DMS79 (cell line): Measurements from ENCODE around the gene BMP7.

Experiments used
- DNase-seq: peaks from one replicate; lab custom pipeline; 2025; lab: John Stamatoyannopoulos, UW

The BMP7 gene

DNA sequence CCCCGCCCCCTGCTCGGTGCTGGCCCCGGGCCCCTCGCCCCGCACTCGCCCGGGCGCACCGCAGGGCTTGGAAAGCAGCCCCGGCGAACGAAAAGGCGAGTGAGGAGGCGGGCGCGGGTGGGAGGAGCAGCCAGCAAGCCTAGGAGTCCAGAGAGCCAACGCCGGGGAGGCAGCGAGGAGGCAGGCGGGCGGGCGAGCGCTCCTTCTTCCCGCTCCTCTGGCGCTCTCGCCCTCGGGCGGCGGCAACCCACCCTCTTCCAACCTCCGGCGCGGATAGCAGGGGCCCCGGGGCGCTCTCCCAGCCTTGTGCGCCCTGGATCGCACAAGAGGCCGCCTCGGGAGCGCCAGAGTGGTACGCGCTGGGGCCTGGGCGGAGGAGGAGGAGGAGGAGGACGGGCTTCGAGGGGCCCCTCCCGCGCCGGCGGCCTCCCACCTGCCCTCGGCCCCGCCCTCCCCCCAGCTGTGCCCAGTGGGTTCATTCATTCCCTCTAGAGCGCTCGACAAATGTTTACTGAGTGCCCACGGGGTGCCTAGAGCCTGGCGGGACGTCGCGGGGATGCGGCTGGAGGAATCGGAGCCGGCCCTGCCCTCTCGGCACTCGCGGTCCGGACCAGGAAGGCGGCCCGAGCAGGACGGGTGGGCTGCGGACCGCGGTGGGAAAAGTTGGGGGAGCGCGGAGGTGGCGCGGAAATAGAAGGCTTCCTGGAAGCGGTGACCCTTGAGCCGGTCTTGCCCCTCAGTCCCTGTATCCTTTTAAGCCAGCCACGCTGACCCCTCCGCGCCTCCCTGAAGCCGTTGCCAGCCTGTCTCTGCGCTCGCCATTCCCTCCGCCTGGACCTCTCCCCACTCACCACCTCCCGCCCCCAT is at the start of gene BMP7:
Gene BMP7, minus strand, starts transcription at position 351 of the 867 bp plus-strand sequence. CDS start 519 bp downstream, outside the sequence.
- DNase-seq: peak; percentile 53

DNA sequence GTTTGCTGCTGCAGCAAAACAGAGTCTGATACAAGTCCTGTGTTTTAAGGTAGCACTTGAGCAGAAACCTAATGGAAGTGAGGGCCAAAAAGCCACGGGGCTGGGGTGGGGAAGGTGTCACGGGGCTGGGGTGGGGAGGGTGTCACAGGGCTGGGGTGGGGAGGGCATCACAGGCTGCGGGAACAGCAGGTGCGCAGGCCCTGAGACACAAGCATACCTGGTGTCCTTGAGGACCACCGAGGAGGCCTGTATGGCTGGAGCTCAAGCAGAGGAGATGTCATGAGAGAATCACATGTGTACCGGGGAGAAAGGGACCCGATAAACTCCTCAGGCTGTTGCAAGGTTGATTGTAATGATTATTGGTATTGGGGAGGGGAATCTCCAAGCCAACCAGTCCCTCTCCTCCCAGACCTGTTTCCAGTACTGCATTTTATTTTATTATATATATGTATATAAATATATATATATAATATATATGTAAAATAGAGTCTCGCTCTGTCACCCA is 49.6 kb upstream of the BMP7 start:
- DNase-seq: no peak

DNA sequence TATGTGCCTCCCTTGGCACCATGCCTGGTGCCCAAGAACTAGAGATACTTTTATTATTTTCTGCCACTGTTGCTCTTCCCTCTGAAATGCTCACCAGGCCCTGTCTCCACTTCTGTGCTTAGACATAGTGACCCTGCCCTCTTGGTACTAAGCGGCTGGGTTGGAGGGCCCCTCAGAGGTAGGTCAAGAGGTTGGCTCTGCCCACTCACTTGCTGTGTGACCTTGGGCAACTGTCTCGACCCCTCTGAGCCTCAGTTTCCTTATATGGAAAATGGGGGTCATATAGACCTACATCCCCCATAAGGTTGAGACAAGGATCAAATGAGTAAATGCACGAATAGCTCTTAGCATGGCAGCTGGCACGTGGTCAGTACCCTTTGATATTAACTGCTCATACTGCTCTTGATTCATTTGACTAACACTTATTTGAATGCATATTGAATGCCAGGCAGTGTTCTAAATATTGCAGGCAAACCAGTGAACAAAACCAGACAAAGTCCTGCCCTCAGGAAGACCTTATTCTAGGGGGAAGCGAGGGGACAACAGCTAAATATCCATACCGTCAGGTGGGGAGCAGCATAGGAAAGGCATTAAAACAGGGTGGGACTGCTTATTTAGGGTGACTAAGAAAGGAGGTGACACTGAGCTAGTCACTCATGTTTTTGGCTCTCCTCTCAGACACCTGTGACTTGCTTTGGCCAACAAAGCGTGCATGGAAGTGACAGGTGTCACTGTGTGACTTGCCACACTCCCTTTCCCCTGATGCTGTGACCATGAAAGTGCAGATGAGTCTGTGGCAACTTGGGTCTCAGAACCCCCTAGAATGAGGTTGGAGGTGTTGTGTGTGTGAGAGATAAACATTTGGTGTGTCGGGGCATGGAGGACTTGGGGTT is 48.9 kb upstream of the BMP7 start:
- DNase-seq: no peak

DNA sequence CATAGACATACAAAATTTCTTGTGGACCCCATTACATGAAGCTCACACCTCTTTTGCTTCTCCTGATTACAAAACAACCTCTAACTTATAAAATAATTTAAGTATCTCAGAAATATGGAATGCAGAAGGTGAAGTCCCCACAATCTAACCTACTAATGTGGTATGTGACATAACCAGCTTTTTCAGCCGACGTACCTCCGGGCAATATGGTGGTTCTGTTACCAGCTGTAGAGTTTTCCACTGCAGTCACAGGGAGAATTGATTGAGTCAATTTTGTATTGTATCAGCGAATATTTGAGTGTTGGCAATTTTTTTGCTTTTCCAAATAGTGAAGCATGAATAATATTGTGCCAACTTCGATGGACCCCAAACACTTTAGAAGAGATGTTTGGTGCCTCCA is 47.5 kb upstream of the BMP7 start:
- DNase-seq: no peak

DNA sequence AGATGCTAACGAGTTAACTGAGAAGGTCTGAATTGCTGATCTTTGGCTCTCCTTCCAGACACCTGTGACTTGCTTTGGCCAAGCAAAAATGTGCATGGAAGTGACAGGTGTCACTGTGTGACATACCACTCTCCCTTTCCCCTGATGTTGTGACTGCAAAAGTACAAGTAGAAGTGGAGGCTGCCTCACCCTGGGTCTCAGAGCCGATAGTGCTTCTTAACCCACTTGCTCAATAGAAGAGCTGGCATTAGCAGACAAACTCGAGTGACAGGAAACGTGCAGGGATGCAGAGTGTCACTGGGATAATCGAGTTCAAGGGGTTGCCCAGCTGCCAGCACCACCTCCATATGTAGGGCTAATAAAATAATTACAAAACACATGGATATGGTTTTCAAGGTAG is 46.8 kb upstream of the BMP7 start:
- DNase-seq: no peak

DNA sequence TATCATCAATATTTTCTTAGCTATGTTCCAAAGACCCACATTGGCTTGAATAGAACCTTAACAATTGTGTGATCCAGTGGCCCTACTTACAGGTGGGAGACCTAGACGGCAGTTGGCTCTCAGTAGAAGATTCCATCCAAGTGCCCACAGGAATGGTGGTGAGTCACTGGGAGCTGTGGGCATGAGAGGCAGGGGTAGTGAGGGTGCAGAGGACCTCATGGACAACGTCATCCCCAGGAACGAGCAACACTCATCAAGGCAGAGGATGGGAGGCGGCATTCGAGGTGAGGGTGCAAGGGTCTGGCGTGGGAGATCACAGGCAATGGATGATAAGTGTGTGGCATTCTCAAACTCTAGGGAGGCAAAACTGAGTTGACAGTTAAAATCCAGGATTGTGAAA is 45.7 kb upstream of the BMP7 start:
- DNase-seq: no peak

DNA sequence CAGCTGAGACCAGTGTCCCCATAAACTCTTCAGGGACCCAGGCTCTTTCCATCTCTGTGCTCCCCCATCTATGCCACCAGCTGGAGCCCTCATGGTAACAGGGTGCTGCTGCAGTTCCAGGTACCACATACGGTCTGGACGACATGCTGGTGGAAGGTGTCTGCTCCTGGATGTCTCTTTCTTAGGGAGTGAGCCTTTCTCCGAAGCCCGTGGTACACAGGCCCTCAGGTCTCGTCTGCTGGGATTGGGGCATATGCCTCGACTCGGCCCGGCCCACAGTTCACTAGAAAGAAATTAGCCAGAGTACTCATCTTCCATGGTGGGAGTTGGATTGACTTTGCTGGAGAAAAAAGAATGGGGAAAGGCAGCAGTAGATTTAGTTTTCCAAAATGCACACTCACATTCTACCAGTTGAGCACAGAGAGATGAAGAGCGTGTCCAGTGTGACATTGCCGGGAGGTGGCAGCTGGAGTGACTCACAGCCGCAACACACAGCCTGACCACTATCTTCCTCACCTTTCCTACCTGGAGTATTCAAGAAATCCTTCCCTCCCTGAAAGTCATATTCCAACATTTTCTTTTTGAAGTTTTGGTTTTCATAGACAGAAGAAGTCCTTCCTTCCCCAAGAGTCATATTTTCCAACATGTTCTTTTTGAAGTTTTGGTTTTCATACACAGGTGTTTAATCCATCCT is 44.5 kb upstream of the BMP7 start:
- no peak for DNase-seq

DNA sequence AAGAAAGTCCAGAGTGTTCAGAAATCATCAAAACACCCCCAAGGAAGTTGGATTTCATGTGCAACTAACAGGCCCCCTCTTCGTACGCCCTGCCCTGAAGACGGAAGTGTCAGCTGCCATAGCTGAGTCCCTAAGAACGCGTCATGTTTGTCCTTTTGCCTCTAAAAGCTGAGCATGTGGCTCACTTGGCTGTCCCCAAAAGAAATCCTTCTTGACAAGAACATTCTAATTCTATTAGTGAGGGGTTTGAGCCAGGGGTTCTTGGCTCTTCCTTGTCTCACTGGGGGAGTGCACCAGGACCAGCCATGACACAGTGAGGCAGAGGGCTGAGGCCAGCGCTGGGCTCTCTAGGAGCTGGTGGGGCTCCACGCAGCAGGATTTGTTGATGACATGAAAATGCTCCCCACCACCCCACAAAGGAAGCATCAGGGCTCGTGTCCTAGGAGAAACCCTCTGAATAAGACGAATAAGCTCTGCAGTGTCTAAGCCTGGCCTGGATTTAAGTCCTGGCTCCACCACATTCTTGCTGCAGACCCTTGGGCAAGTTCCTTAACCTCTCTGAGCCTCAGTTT is 43.2 kb upstream of the BMP7 start:
- no peak for DNase-seq

DNA sequence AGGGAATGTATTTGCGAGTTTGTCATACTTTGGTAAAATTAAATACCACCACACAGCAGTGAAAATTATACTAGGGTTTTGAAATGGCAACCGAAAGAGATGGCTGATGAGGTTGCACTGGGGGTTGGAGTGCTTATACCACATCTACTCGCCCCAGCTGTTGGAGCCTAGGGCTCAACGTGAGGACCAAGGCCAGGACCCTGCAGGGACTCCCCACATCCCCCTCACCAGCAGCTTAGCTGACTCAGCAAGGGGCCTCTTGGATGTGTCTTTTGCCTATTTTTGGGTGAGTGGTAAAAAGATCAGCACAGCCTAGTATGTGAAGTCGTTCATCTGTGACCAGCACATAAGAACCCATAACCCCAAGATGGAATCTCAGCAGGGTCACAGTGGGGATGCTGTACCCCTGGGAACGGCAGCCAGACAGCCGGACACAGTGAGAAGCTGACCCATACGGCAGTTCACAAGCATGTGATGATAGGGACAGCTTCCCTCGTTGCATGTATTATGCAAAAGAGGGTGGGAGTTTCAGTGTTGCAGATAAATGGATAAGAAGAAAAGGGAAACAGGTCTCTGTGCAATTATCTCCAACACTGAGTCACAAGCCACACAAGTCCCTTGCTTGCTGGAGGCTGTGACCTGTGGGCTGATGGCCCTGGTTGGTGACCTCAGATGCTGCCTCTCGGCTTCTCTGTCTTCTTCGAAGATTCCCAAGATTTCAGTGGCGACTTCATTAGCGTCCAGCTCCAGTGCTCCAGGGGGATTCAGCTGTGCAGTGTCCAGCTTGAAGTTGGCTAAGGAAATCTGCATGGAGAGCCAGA is 42.2 kb upstream of the BMP7 start:
- DNase-seq: no peak

DNA sequence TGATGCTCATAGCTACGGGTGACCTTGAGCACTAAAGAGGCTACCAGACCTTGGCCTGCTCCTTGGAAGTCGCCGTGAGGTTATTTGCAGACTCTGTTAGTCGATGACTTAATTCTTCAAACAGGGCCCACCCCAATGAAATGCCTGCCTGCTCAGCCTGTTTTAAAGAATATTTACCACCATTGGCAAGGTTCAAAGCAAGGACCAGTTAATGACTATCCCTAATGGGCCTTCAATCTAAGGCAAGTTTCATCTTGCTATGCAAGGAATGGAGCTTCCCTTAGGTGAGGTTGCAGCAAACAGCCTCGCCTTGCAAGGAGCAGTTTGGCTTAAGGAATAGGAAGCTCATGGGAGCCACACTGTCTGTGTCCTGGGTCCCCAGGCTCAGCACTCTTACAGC is 40.3 kb upstream of the BMP7 start:
- no peak for DNase-seq

DNA sequence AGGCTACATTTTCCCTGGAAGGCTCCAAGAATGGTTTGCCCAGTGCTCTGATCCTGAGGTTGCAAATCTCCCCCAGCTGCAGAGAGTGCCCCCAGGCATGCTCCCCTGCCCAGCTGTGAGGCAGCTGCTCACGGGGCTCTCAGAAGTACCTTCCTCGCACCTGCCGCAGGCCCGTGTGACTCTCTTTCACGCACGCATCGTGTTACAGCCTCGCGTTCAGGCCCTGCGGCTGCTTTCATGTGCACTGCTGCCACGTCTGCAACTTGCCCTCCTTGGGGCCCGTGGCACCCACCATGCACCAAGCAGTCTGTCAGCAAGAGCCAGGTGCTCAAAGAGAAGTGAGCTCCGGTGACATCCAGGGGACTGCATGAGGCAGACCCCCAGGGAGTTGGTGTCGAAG is 34.6 kb upstream of the BMP7 start:
- peak; percentile 27 for DNase-seq

DNA sequence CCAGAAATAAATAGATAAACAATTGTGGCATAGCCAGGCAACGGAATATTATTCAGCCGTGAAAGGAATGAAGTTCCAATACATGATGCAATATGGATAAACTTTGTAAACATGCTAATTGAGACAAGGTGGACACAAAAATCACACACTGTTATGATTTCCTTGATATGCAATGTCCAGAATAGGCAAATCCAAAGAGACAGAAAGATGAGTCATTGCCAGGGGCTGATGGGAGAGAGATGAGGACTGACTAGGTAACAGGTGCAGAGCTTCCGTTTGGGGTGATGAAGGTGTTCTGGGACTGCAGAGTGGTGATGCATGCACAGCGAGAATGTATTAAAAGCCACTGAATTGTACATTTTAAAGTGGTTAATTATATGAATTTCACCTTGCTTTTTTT is 32.0 kb upstream of the BMP7 start:
- DNase-seq: no peak

DNA sequence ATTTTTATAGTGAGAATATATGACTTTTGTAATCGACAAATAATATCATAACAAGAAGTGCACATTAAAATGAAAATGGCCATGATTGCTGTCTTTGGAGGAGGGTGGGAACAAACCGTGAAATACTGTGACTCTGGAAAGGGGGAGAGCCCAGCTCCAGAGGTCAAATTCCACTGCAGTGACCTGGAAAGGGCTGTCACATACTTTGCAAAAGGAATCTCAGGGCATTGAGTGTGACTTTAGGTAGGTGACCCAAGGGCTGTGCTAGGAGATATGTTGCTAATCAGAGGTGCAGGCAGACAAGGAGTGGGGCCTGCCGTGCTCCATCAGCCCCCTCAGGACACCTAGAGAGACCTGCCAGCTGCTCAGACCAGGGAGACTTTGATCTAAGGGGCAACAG is 28.1 kb upstream of the BMP7 start:
- DNase-seq: no peak

DNA sequence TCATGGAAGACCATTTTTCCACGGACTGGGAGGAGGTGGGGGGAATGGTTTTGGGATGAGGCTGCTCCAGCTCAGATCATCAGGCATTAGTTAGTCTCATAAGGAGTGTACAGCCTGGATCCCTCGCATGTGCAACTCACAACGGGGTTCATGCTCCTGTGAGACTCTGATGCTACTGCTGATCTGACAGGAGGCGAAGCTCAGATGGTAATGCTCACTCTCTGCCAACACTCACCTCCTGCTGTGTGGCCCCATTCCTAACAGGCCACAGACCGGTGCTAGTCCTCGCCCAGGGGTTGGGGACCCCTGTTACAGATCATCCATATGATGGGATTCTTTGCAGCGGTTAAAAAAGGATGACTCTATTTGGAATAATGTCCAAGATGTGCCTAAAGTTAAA is 27.6 kb upstream of the BMP7 start:
- no peak for DNase-seq

DNA sequence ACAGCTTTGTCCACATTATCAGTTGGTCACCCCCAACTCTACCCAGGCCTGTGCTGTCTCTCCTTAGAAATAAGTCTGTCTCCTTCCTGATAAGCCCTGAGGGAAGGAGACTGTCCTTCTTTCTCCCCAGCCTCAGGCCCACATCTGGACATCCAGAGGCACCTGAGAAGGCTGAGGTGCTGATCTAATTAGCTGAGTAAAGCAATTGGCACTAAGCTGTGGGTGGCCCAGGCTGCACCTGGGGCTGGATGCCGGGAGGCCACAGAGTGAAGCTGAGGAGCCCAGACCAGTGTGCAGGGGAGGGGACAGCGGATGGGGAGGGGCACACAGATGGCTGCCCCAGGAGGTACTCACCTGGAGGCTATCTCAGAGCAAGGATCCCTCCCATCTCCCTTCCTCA is 26.2 kb upstream of the BMP7 start:
- no peak for DNase-seq

DNA sequence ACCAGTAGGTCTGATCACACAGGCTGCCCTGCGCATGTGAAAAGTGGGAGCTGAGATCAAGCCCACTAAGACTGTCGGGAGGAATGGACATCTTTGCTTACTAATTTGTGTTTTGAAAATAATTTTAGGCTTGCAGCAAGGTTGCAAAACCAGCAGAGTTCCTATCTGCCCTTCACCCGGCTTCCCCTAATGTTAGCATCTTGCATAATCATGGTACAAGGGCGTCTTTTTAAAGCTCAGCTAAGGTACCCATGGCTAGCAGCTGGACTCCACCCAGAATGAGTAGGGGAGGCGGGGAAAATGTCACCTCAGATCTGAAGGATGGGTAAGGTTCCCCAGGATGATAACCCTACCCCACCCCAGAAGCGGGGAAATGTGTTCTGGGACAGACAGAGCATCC is 25.3 kb upstream of the BMP7 start:
- DNase-seq: no peak

DNA sequence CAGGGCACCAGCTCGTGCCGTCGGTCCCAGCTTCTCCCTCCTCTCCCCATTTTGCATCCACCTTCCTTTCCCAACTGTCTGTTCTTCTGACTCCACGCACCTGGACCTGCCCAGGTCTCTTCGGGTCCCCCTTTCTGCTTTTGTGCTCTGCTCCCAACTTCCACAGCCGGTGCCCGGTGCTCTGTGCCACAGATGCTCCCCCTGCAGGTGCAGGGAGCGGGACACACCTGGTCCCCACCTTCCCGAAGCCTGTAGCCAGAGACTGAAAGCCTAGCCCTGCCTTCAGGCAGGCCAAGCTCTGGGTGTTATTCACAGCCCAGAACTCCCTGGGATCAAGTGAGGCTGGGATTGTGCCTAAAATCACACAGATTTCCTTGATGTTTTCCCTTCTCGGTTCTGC is 24.6 kb upstream of the BMP7 start:
- no peak for DNase-seq

DNA sequence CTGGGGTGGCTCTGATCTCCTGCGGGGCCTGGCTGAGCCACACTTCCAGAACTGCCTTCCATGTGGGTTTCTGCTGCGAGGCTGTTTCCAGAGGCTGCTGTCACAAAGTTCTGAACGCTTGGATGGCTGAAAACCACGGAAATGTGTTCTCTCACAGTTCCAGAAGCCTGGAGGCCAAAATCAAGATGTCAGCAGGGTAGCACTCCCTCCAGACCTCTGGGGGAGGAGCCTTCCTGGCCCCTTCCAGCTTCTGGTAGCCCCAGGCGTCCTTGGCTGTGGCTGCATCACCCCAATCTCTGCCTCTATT is 23.7 kb upstream of the BMP7 start:
- DNase-seq: no peak

DNA sequence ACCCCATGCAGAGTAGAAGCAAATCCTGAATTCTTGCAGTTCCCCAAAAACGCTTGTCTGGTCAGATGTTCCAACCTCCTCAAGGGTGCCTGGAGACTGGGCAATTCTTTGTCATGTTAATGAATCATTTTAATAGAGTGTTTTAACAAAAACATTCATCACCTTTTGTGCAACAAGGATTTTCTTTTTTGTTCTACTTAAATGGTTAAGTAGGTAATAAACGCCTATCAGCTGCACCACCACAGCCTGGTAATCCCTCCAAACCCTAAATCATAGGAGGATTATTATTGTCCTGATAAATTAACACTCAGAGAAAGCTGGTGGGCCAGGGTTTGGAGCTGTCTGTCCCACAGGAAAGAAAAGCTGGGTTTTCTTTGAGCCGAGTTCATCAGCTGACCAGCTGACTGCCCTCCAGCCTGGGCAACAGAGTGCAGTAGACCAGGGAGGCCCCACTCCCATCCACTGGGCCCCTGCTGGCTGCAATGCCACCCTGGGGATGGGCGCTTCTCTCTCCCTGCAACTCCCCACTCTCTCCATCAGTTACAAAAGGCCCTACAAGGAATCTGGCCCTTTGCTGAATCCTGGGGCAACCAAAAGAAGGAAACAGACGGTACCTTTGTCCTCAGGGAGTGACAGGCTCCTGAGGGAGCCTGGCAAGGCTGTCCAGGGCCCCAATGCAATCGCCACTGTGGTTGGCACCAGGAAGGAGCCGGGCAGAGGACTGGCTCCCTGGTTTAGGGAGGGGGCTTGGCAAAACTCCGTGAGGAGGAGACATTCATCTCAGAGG is 23.1 kb upstream of the BMP7 start:
- DNase-seq: no peak

DNA sequence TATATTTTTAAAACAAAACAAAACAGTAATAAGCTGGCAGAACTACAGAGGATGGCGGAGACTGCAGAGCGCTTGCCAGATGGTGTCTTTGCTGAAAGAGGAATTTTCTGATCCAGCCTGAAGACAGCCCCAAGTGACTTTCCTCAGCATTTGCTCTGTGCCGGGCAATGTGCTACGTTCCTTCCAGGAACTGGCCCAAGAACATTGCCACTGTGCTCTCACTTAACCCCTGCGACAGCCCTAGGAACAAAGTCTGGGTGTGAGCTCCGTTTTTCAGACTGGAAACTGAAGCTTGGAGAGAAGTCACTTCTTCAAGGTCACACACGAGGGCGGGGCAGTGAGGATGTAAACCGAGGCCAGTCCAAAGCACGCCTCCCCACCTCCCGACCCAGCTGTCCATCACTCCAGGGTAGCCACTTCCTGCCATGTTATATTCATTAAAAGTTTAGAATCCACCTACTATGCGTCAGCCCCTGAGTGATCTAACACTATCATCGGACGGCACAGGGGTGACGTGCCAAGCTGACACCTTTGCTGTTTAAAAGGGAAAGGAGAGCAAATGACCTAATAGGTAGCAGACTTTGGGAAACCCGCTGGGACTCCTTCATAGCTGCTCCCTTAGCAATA is 22.3 kb upstream of the BMP7 start:
- no peak for DNase-seq
